ENCODE measurements around the gene EGLN2.

DNA sequence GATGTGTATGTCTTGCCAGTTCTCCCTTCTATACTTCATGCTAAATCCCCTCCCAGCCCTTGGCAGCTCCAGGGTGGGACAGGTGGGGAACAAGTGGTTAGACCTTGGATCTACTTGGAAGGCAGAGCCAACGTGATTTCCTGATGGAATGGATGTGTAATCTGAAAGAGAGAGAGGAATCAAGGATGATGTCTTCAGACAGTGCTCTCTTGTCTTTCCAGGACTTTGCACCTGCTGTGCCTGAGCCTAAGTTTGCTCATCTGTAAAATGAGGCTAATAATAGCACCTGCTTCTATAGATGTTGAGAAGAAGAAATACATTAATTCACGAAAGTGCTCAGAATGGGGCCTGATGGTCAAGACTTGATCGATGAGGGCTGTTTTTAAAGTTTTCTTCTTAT lies 7.0 kb upstream of the EGLN2 start:
- TF ChIP-seq, protein P1, sequence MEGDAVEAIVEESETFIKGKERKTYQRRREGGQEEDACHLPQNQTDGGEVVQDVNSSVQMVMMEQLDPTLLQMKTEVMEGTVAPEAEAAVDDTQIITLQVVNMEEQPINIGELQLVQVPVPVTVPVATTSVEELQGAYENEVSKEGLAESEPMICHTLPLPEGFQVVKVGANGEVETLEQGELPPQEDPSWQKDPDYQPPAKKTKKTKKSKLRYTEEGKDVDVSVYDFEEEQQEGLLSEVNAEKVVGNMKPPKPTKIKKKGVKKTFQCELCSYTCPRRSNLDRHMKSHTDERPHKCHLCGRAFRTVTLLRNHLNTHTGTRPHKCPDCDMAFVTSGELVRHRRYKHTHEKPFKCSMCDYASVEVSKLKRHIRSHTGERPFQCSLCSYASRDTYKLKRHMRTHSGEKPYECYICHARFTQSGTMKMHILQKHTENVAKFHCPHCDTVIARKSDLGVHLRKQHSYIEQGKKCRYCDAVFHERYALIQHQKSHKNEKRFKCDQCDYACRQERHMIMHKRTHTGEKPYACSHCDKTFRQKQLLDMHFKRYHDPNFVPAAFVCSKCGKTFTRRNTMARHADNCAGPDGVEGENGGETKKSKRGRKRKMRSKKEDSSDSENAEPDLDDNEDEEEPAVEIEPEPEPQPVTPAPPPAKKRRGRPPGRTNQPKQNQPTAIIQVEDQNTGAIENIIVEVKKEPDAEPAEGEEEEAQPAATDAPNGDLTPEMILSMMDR (IDR thresholded peaks at IDR 0.05; ENCODE audit: low read length), result no peak
- TF ChIP-seq EZH2 (IDR thresholded peaks at IDR 0.05; ENCODE audit: borderline replicate concordance, low read length), result no peak
